GM21367 (cell line): ENCODE results near the gene THBS2.

Experiments
- ATAC-seq: cut with Tn5 transposase; IDR thresholded peaks from one replicate; pipeline ENCODE4 v1.9.1; 2021; ENCODE audit not compliant: unreplicated experiment

Gene THBS2

GRCh38 chr6:169251371-169251802, 2.3 kb downstream of the THBS2 start:
- no peak for ATAC-seq

GRCh38 chr6:169250660-169251059, 3.0 kb downstream of the THBS2 start:
- ATAC-seq = no peak

- ATAC-seq = no peak
Measured at GRCh38 chr6:169249057-169249456, 4.6 kb downstream of the THBS2 start.

GRCh38 chr6:169248521-169248971, 5.1 kb downstream of the THBS2 start:
- ATAC-seq = no peak

GRCh38 chr6:169247991-169248390, 5.7 kb downstream of the THBS2 start:
- no peak for ATAC-seq

GRCh38 chr6:169247419-169247818, 6.2 kb downstream of the THBS2 start:
- no peak for ATAC-seq

GRCh38 chr6:169246445-169246844, 7.2 kb downstream of the THBS2 start:
- ATAC-seq = no peak

- no peak for ATAC-seq
Measured at GRCh38 chr6:169244684-169245383, 8.8 kb downstream of the THBS2 start.

- no peak for ATAC-seq
Measured at GRCh38 chr6:169243661-169244060, 10.0 kb downstream of the THBS2 start.

GRCh38 chr6:169243186-169243585, 10.5 kb downstream of the THBS2 start:
- ATAC-seq = no peak

GRCh38 chr6:169241688-169242350, 11.8 kb downstream of the THBS2 start:
- ATAC-seq = no peak

GRCh38 chr6:169240591-169241390, 12.9 kb downstream of the THBS2 start:
- ATAC-seq = no peak

GRCh38 chr6:169240125-169240524, 13.5 kb downstream of the THBS2 start:
- ATAC-seq = no peak

- ATAC-seq = no peak
Measured at GRCh38 chr6:169239181-169239580, 14.5 kb downstream of the THBS2 start.

- no peak for ATAC-seq
Measured at GRCh38 chr6:169238766-169239165, 14.9 kb downstream of the THBS2 start.

GRCh38 chr6:169237496-169238134, 16.0 kb downstream of the THBS2 start:
- ATAC-seq = no peak

- ATAC-seq = no peak
Measured at GRCh38 chr6:169236988-169237387, 16.7 kb downstream of the THBS2 start.

- no peak for ATAC-seq
Measured at GRCh38 chr6:169236545-169236944, 17.1 kb downstream of the THBS2 start.

- ATAC-seq = no peak
Measured at GRCh38 chr6:169235286-169235685, 18.4 kb downstream of the THBS2 start.

GRCh38 chr6:169234634-169235033, 19.0 kb downstream of the THBS2 start:
- no peak for ATAC-seq

- ATAC-seq = no peak
Measured at GRCh38 chr6:169233832-169234231, 19.8 kb downstream of the THBS2 start.
